GM19240 (cell line): ENCODE measurements around the gene RIMS1.
A peak's percentile ranks its signal among the peaks of the same experiment; 100 is the strongest.
"Not testable (repeated sequence)": the region's sequence is repeated elsewhere in the genome, so short reads cannot be mapped to it uniquely, and the experiment has no call there.

Experiments
- DNase-seq: peaks from one replicate; pipeline ENCODE4 v3.0.0; 2011; ENCODE audit warnings: low spot score; ENCODE audit not compliant: insufficient read length

Gene RIMS1

DNA sequence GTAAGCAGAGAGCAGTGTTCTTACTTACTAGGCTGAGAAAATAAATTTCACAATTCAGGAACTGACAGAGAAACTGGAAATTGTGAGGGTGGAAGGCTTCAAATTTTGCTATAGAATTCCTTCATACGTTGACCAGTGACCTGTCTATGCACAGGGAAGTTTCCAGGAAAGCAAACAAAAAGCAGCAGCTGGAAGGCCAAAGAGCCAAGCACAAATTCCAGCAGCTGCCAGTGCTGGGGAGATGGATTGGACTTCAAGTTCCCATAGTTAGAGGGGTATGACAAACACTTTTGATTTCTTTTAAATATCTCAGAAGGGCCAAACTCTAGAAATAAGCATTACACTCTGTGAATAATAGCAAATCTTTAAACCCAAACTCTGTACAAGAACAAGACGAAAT lies 436.4 kb downstream of the RIMS1 start:
- no peak for DNase-seq

- DNase-seq = no peak
These were observed 438.2 kb downstream of the RIMS1 start for GRCh38 chr6:72324591-72324990.

DNA sequence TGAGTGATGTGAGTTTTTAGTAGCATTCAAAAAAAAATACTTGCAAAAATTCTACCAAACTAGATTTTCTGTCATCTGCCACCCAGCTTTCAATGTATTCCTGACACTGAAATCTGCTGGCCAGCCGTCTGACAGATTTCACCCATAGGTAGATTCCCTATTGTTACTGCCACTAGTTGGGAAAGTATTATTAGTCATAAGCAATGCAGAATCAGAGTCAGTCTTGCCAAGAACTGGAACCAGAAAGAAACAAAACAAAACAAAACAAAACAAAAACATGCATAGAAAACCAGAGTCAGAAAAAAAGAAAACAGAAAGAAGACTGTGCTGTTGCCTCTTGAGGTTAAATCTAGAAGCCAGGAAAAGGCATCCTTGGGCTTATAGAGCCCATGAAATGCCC lies 442.4 kb downstream of the RIMS1 start:
- DNase-seq = no peak

- not testable (repeated sequence) for DNase-seq
These were observed 448.9 kb downstream of the RIMS1 start for GRCh38 chr6:72335203-72335602.

- DNase-seq = no peak
These were observed 462.6 kb downstream of the RIMS1 start for GRCh38 chr6:72348926-72349325.

- no peak for DNase-seq
These were observed 464.0 kb downstream of the RIMS1 start for GRCh38 chr6:72350296-72350881.

- DNase-seq = no peak
These were observed 477.7 kb downstream of the RIMS1 start for GRCh38 chr6:72363844-72364740.

DNA sequence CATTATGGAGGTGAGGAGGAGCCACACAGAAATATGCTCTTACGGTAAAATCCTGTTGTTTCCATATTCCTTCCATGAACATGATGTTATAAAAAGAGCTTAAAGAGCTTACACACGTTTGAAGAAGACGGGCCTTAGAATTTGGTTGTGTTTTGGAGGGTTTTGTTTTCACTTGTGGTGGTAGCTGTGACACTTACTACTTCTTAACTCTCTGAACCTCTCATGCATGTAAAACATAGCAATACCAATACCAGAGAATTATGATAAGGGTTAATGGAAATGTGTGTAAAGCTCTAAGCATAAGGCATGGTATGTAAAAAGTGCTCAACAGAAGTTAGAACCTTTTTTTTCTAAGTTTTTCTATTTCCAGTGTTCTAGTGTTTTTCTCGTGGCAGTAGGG lies 479.4 kb downstream of the RIMS1 start:
- no peak for DNase-seq

GRCh38 chr6:72367439-72367838 lies 481.1 kb downstream of the RIMS1 start:
- no peak for DNase-seq

DNA sequence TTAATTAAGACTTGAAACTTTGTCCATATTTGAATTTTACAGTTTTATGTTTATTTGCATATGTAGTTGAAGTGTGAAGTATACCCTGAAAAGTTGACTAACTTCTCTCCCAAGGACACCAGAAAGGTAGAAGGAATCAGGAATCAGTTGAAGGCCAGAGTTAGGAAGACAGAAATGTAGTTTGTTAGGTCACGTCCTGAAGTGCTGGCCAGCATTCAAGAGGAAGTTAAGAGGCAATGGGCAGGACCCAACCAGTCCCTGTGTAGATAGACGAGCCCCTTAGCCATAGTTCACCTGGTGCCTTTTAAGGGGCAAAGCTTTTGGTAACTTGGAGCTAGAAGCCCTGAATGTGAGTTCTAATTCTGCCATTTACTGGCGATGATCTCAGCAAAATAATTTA lies 485.1 kb downstream of the RIMS1 start:
- no peak for DNase-seq

DNA sequence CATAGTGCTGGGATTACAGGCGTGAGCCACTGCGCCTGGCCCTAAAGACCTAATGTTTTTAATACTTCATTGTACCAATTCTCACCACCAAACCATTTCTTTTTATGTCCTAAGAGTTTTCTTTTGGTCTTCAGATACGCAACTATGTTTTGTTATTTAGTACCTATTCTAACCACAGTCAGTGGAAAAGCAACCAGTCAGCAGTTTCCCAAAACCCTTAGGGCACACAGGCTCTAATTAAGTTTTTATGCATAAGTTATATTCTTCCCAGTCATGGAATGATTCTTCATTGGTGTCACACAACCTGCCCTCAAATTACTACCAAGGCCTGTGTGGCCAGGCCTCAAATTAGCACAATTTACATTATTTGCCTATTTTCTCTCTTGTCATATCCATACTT lies 487.8 kb downstream of the RIMS1 start:
- DNase-seq = no peak

DNA sequence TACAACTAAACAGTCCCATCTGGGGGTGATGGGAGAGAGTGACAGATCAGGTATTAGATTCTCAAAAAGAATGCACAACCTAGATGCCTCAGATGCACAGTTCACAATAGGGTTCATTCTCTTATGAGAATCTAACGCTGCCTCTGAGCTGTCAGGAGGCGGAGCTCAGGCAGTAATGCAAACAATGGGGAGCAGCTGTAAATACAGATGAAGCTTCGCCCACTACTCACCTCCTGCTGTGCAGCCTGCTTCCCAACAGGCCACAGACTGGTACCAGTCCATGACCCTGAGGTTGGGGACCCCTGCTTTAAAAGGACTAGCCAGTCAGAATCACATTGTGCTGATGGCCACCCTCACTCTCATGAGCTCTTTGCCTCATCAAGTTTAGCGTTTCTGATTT lies 488.5 kb downstream of the RIMS1 start:
- no peak for DNase-seq

- DNase-seq = no peak
These were observed 490.4 kb downstream of the RIMS1 start for GRCh38 chr6:72376736-72377135.

DNA sequence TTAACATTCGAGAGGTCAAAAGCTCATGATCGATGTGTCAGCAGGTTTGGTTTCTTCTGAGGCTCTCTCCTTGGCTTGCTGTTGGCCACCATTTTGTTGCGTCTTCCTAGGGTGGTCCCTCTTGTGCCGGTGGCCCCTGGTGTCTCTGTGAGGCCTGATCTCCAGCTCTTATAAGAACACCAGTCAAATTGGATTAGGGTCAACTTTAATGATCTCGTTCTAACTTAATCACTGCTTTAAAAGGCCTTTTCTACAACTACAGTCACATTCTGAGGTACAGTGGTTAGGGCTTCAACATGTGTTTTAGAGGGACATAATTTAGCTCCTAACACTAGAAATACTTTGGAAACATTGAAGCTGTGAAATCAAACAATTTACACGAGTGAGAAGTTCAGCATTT lies 494.7 kb downstream of the RIMS1 start:
- DNase-seq = no peak

DNA sequence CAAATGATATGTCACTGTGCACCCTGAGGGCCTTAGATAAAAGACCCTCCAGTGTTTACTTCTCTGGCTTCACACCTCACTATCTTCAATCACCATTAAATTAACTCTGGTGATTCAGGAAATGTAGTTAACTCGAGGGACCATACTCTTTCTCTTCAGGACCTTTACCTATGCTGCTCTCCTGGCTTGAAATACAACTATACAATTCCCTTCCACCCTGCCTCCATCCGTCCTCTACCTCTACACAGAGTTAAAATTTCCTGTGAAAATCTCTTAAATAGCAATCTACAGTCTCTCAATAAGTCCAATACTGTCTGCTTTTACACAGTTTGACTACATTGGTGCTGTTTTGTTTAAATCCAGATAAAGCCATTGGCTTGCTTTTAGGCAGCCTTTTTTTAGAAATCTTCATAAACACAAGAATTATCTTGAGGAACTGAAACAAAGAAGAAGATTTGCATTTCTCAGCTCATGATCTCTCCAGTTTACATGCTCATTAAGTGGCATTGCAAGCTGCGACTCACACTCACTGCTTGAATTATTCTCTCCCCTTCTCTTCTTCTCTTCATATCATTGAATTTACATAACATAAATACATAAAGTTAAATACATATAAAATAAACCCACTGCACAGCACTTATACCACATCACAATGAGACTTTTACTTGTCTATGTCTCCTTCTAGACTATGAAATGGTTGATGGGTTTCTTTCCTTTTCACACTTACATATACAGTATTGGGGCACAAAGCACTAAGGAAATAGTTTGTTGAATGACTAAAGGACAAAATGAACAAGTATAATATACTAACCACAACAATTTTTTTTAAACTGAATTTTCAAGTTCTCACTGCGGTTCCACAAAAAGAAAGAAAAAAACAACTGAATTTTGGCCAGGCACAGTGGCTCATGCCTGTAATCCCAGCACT lies 496.5 kb downstream of the RIMS1 start:
- peak; percentile 35 for DNase-seq

- DNase-seq = no peak
These were observed 500.0 kb downstream of the RIMS1 start for GRCh38 chr6:72386324-72386723.

DNA sequence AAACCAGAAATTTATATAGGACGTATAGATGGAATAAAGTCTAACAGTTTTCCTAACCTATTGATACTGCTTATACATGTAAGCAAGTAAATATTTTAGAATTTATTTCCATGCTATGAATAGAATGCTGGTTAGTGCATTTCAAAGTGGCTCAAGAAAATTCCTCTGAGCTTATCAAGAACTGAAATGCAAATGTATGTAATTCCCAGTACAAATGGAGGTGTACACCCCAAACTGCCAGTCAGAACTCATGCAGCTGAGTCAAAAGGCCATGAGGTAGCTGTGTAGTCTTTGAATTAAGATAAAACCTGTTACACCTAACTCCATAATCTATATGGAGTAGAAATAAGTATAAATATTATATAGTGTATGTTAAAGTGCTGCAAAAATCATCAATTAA lies 503.3 kb downstream of the RIMS1 start:
- DNase-seq = no peak

DNA sequence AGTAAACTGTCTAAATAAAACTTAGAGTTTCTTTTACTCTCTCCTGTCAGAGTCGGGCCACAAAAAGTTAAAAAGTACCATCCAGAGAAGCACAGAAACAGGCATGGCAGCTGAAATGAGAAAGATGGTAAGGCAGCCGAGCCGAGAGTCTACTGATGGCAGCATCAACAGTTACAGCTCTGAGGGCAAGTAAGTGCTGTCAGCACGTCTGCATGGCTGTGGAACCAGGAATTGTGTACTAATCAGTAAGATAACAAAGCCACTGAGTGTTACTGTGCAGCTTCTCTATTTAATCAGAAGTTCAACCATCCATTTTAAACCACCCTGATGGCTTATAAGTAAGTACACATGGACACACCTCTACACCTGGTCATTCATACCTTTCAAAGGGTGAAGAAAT lies 504.2 kb downstream of the RIMS1 start:
- DNase-seq = no peak

DNA sequence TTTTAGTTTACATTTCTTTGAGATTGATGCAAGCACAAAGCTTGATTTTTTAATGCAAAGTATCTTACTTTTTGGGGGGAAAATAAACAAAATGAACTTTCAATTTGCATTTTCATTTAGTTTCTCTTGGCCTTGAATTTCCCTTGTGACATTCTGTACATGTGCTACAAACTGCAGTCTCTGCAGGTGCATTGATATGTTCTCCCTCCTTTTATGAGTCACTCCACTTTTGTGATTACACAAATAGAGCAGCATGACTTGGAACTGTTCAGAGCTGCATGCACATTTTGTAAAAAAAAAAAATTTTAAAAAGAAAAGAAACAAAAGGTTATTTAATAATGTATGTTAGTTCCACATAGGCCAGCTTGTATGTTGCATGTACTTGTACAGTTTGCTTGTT lies 515.5 kb downstream of the RIMS1 start:
- DNase-seq = no peak

- DNase-seq = no peak
These were observed 517.1 kb downstream of the RIMS1 start for GRCh38 chr6:72403413-72403812.

DNA sequence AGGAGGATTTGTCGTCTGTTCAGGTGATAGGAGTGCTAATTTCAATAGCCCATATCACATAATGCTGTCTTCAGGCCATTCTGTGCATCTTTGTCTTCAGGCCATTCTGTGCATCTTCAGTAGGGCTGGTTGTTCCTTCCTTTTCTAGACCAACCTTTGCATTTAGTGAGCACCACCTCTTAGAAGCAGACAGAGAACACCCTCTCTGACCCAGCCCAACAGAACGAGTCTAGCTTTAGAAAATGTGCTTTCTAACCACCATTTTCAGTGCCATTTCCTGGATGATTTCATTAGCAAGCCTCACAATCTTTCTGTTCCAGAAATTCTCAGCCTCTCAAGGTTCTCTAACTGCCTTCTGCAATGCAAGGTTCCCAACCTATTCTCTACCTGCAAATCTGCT lies 520.2 kb downstream of the RIMS1 start:
- DNase-seq = no peak

DNA sequence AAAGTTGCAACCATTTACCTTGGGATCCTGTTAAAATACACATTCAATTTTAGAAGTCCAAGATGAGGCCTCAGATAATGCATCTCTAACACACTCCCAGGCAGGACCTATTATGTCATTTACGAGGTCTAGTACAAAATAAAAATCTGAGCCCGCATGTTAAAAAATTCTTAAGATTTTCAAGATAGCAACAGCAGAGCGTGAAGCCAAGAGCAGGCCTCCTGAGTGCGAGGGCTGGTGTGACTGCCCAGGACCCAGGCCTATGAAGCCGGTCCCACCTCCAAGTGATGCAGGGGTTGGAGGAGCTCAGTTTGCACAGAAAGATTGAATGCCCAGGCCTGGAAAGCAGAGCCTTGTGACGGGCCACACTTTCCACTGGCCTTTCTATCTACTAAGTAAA lies 524.4 kb downstream of the RIMS1 start:
- DNase-seq = no peak
